Ovary (tissue), 9 donors: Measurements from ENCODE around the gene C19orf67. TPM values are rescaled to one million over a fixed set of nuclear protein-coding genes. Genes with fewer than 3 reads are reported as not detected.

Experiments used
- DNase-seq, 5 donors: peaks; one replicate each; pipeline ENCODE4 v3.0.0-alpha.2; 2019 to 2020
- H3K27ac ChIP-seq, 2 donors: fragments of 200-600 bp; one replicate each; pipeline versions ENCODE4 v1.5.1 to v1.8.0; 2019 to 2022
- H3K27me3 ChIP-seq: fragments of 200-600 bp; one replicate; pipeline ENCODE4 v1.8.0; 2022
- H3K36me3 ChIP-seq: fragments of 200-600 bp; sonication (generic); one replicate; pipeline ENCODE4 v1.5.1; 2019
- H3K4me1 ChIP-seq: one replicate; pipeline ENCODE4 v1.8.1; 2013; ENCODE audit warnings: mild to moderate bottlenecking, moderate library complexity; ENCODE audit not compliant: insufficient read depth
- H3K4me3 ChIP-seq: fragments of 200-600 bp; sonication (generic); one replicate; pipeline ENCODE4 v1.5.1; 2017
- H3K9me3 ChIP-seq, 2 donors: fragments of 200-600 bp in 1 of 2; sonication (generic) in 1 of 2; one replicate each; pipeline versions ENCODE4 v1.5.1 to v1.8.1; 2013 to 2019; ENCODE audit warnings: mild to moderate bottlenecking in 1 of 2, moderate library complexity in 1 of 2
- CTCF ChIP-seq, 3 donors: fragments of 450-650 bp in 2 of 3; fragments of 200-600 bp in 1 of 3; IDR thresholded peaks; one replicate each; pipeline versions ENCODE4 v1.5.1 to v1.8.0; 2016 to 2022; ENCODE audit warnings: antibody characterized with exemption in 3 of 3, mild to moderate bottlenecking in 1 of 3
- EP300 ChIP-seq: sonication (generic); formaldehyde crosslinking; IDR thresholded peaks from one replicate; pipeline ENCODE4 v1.6.1; 2017; ENCODE audit warnings: antibody characterized with exemption
- POLR2A ChIP-seq: fragments of 450-650 bp; IDR thresholded peaks from one replicate; pipeline ENCODE4 v1.6.1; 2017; ENCODE audit warnings: antibody characterized with exemption, mild to moderate bottlenecking, moderate library complexity
- WGBS, 3 donors: extraction: QIAGEN DNeasy Blood & Tissue Kit in 1 of 3; methylation state at CpG; one replicate each; pipeline versions ENCODE4 v1.1.5 to v1.1.7; 2013 to 2017; 5-methylcytosine and 5-hydroxymethylcytosine counted together
- intact Hi-C, 4 donors: fragments of 100-400 bp; cut with DNase I; formaldehyde crosslinking; loops; one replicate each; pipeline versions ENCODE4 v1.11.0 to v1.15.1; 2022 to 2023
- polyA plus RNA-seq, 2 donors: library from polyadenylated mRNA; stranded (reverse); fragments of 200-250 nt in 1 of 2; fragments of 350-450 nt in 1 of 2; fragmentation: Illumina TruSeq in 1 of 2; extraction: RNeasy Lipid Tissue Mini Kit (QIAGEN cat#74804) in 1 of 2; gene quantifications; one replicate each; pipeline ENCODE4 v1.2.3, GENCODE V29; 2013 to 2014
- total RNA-seq, 7 donors: library from RNA; depleted of rRNA in 2 of 7; stranded (reverse); fragments of >200 nt in 2 of 7; fragmentation: NEBNext Ultra II Directional in 3 of 7; extraction: Animal tissue kit (Norgen Biotek cat#: 25700) in 3 of 7; gene quantifications; one replicate each; pipeline versions ENCODE4 v1.1.0 to v1.2.4, GENCODE V29; 2016 to 2023
- donor health status: DM: no; HTN: no; CAD: no; lungs with moderate emphysema.
- donor health status: DM: no; HTN: no; CAD: no.
- donor health status: Bipolar disorder and iron deficiency.
- donor health status: DM: yes; HTN: yes; CAD: no.
- donor health status: DM: no; HTN: no; CAD: no.
- donor health status: DM: yes; HTN: yes; CAD: no.

C19orf67 gene
- total and polyA plus RNA-seq, 9 donors, result 0.08 TPM; not detected in 8

GRCh38 chr19:14061751-14062557 lies 23.6 kb downstream of the C19orf67 start, which contains the start of gene PALM3:
Gene PALM3, minus strand, starts transcription at chr19:14062076. Its CDS starts 96 bp downstream, at chr19:14061980.
- Histone ChIP-seq H3K4me1 (peaks cover 4% of the 10 kb centered on the region), H3K36me3 (no peaks in the 10 kb centered on the region), H3K27ac (no peak within 1 kb of the TSS), H3K9me3 (no peaks in the 10 kb centered on the region), H3K4me3 (no peak within 1 kb of the TSS), H3K27me3 (no peaks in the 10 kb centered on the region)
- no peak for DNase-seq
- intact Hi-C loops, result loop anchor here in 1 of 4 donors (10.0 kb wide), 1 partner anchor 467 kb away; no protein-coding TSS in a partner anchor
- WGBS, 3 donors, result 51 to 62% (median 55%) methylated on average over 19 of the region's 19 CpGs
- TF ChIP-seq POLR2A (no peak), CTCF (IDR thresholded peaks at IDR 0.05) (no peak), EP300 (no peak)

- intact Hi-C loops, result loop anchor here in 1 of 4 donors (10.0 kb wide), 1 partner anchor 466 kb away; no protein-coding TSS in a partner anchor
- Histone ChIP-seq H3K27ac (no peak overlapping the region), H3K4me3 (no peak overlapping the region)
These were observed 24.4 kb downstream of the C19orf67 start for GRCh38 chr19:14061081-14061749.

GRCh38 chr19:14059652-14060155 lies 25.9 kb downstream of the C19orf67 start:
- no peaks in the 10 kb centered on the region for H3K27me3 ChIP-seq
- H3K9me3 ChIP-seq, result no peaks in the 10 kb centered on the region
- H3K4me3 ChIP-seq, result no peak overlapping the region
- no peaks in the 10 kb centered on the region for H3K36me3 ChIP-seq
- intact Hi-C loops, result loop anchor here in 1 of 4 donors (10.0 kb wide), 1 partner anchor 465 kb away; no protein-coding TSS in a partner anchor
- no peak overlapping the region for H3K27ac ChIP-seq
- no peak for DNase-seq
- TF ChIP-seq POLR2A (no peak), EP300 (no peak), CTCF (IDR thresholded peaks at IDR 0.05) (no peak)
- WGBS, 3 donors, result 50 to 56% (median 54%) methylated on average over 8 of the region's 8 CpGs
- H3K4me1 ChIP-seq, result peaks cover 4% of the 10 kb centered on the region

More at GRCh38 chr19:14061081-14061749, 24.4 kb downstream of the C19orf67 start:
- no peaks in the 10 kb centered on the region for H3K27me3 ChIP-seq
- no peaks in the 10 kb centered on the region for H3K36me3 ChIP-seq
- TF ChIP-seq CTCF (IDR thresholded peaks at IDR 0.05), result no peak
- TF ChIP-seq POLR2A, result no peak
- H3K9me3 ChIP-seq, result no peaks in the 10 kb centered on the region
- no peak for DNase-seq
- 41 to 44% (median 42%) methylated on average over 9 of the region's 9 CpGs for WGBS, 3 donors
- peaks cover 4% of the 10 kb centered on the region for H3K4me1 ChIP-seq

- H3K36me3 ChIP-seq, result no peaks in the 10 kb centered on the region
- H3K9me3 ChIP-seq, result no peaks in the 10 kb centered on the region
- TF ChIP-seq CTCF (IDR thresholded peaks at IDR 0.05), result no peak
- no peak for TF ChIP-seq POLR2A
- no peak for TF ChIP-seq EP300
- peaks cover 4% of the 10 kb centered on the region for H3K4me1 ChIP-seq
- WGBS, 3 donors, result 12 to 19% (median 15%) methylated on average over 15 of the region's 15 CpGs
- no peak overlapping the region for H3K27ac ChIP-seq
- intact Hi-C loops, result no loop called here
- no peaks in the 10 kb centered on the region for H3K27me3 ChIP-seq
- DNase-seq, result no peak
- no peak overlapping the region for H3K4me3 ChIP-seq
These were observed 26.5 kb downstream of the C19orf67 start for GRCh38 chr19:14059093-14059480.
